Measurements from ENCODE around the gene ZNF773.

ZNF773 gene

GRCh38 chr19:57557659-57558058, 57.9 kb downstream of the ZNF773 start:
- H3K9me3 ChIP-seq (ENCODE audit: control insufficient read depth in 2 of 2, low read length in 2 of 2): peaks cover 15 to 25% of the 10 kb centered on the region in 2 donors
- no peak overlapping the region for H3K4me3 ChIP-seq (ENCODE audit: low read length in 2 of 2)

More at GRCh38 chr19:57557659-57558058, 57.9 kb downstream of the ZNF773 start:
- Histone ChIP-seq H3K9ac (ENCODE audit: low read depth in 1 of 2, low read length in 2 of 2) (no peak overlapping the region), H3K27ac (ENCODE audit: low read depth in 2 of 2, low read length in 2 of 2) (no peak overlapping the region), H3K4me1 (ENCODE audit: control insufficient read depth in 2 of 2, insufficient read depth in 2 of 2, low read length in 2 of 2) (peaks cover 6 to 10% of the 10 kb centered on the region in 2 donors), H3K27me3 (ENCODE audit: control insufficient read depth in 2 of 2, insufficient read depth in 2 of 2, low read length in 2 of 2) (no peaks in the 10 kb centered on the region), H3K36me3 (ENCODE audit: control insufficient read depth in 2 of 2, insufficient read depth in 2 of 2, low read length in 2 of 2) (peaks cover 26 to 34% of the 10 kb centered on the region in 2 donors)

Measured in mucosa of rectum (tissue), 2 donors.